ENCODE data around the gene FIGLA.

DNA sequence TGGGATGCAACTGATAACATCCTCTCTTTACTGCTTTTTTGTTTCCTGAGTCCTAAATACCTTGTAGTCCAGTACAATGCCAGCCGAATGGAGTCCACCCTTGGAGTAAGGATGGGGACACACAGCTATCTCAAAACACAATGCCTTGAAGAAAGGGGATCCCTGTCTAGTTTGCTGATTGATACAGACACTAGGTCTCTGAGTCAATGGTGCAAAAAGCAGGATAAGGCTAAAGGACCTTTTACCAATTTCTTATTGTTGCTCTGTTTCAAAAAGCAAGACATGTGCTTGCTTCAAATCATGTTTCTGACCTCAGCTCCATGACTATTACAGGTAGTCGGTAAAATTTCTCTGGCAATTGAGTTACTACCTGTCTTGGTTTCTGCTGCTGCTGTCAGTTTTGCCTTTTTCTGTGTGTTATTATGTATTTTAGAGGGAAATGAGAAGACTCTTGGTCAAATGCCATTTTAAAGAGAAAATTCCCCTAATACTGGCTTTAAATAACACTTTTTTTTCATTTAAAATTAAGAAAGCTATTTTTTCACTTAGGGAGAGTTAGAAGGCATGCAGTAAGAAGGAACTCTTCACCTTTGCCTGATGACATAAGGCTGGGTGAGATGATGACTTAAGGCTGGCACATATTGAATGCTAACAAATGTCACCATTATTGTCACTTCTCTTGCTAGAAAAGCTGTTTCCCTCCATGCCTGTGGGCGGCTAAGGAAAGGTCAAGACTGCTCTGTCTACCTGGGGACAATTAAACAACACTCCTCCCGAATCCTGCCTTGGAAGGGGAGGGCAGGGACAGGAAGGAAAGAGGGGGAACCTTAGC is 4.9 kb upstream of the FIGLA start:
- TF ChIP-seq CTCF (IDR thresholded peaks at IDR 0.05; ENCODE audit: insufficient read depth, low read depth, low read length) (no peak), EZH2 (IDR thresholded peaks at IDR 0.05; ENCODE audit: insufficient read depth, low read length) (no peak)

Data from astrocyte (in vitro differentiated cells and primary cell).